Anterior cingulate cortex (tissue), 58 donors: ENCODE measurements around the gene PTGR2.
"Not testable (repeated sequence)": the region's sequence is repeated elsewhere in the genome, so short reads cannot be mapped to it uniquely, and the experiment has no call there.

ENCODE experiments used
- DNase-seq, 58 donors: peaks; one replicate each; lab custom pipeline; 2025; lab: John Stamatoyannopoulos, UW

PTGR2 gene

GRCh38 chr14:73879027-73879426 lies 27.4 kb downstream of the PTGR2 start:
- no peak for DNase-seq

- no peak for DNase-seq
These were observed 33.0 kb downstream of the PTGR2 start for GRCh38 chr14:73884438-73885190.

GRCh38 chr14:73886449-73887317 lies 35.1 kb downstream of the PTGR2 start, which contains the start of gene ZNF410:
Gene ZNF410, plus strand, starts transcription at chr14:73886859. Its CDS starts 5,317 bp downstream, at chr14:73892176.
- peak; percentile 69 to 97 (median 88) for DNase-seq

GRCh38 chr14:73887318-73887616 lies 35.6 kb downstream of the PTGR2 start:
- DNase-seq: peak in 1 of 58 donors; percentile 35

GRCh38 chr14:73887694-73888459 lies 36.2 kb downstream of the PTGR2 start:
- no peak for DNase-seq

GRCh38 chr14:73888460-73888725 lies 36.8 kb downstream of the PTGR2 start:
- DNase-seq: no peak

GRCh38 chr14:73888971-73889370 lies 37.3 kb downstream of the PTGR2 start:
- DNase-seq: no peak

GRCh38 chr14:73889376-73889775 lies 37.7 kb downstream of the PTGR2 start:
- no peak for DNase-seq

- DNase-seq: not testable (repeated sequence)
These were observed 42.6 kb downstream of the PTGR2 start for GRCh38 chr14:73894180-73894687.

GRCh38 chr14:73895939-73896338 lies 44.3 kb downstream of the PTGR2 start:
- peak in 11 of 58 donors; percentile 2 to 40 (median 8) for DNase-seq

GRCh38 chr14:73896521-73896920 lies 44.9 kb downstream of the PTGR2 start:
- DNase-seq: no peak

GRCh38 chr14:73903028-73903427 lies 51.4 kb downstream of the PTGR2 start:
- DNase-seq: no peak

GRCh38 chr14:73909681-73910080 lies 58.0 kb downstream of the PTGR2 start:
- no peak for DNase-seq

- DNase-seq: no peak
These were observed 61.6 kb downstream of the PTGR2 start for GRCh38 chr14:73913256-73913655.

GRCh38 chr14:73916324-73916723 lies 64.7 kb downstream of the PTGR2 start:
- DNase-seq: no peak

GRCh38 chr14:73919457-73919856 lies 67.8 kb downstream of the PTGR2 start:
- DNase-seq: not testable (repeated sequence)

GRCh38 chr14:73924337-73924736 lies 72.7 kb downstream of the PTGR2 start:
- DNase-seq: no peak
